Endodermal cell (in vitro differentiated cells): ENCODE measurements around the gene ODAD4. TPM values are rescaled to one million over a fixed set of nuclear protein-coding genes. Genes with fewer than 3 reads are reported as not detected.

Source experiments
- DNase-seq: peaks from one replicate; pipeline ENCODE4 v3.0.0-alpha.2; 2017
- H3K27ac ChIP-seq: 2 replicates; pipeline ENCODE4 v1.5.1; 2013; ENCODE audit warnings: mild to moderate bottlenecking, low read depth, low read length, moderate library complexity
- H3K27me3 ChIP-seq: 2 replicates; pipeline ENCODE4 v1.6.1; 2013; ENCODE audit warnings: mild to moderate bottlenecking, low read length, moderate library complexity; ENCODE audit not compliant: insufficient read depth, control insufficient read depth, poor library complexity, severe bottlenecking
- H3K36me3 ChIP-seq: 2 replicates; pipeline ENCODE4 v1.7.0; 2013; ENCODE audit warnings: mild to moderate bottlenecking, low read length, moderate library complexity; ENCODE audit not compliant: control insufficient read depth, insufficient read depth
- H3K4me1 ChIP-seq: one replicate; pipeline ENCODE4 v1.7.0; 2013; ENCODE audit warnings: low read length; ENCODE audit not compliant: control insufficient read depth, insufficient read depth
- H3K4me3 ChIP-seq: 2 replicates; pipeline ENCODE4 v1.5.1; 2013; ENCODE audit warnings: mild to moderate bottlenecking, low read length, moderate library complexity
- H3K9ac ChIP-seq: 2 replicates; pipeline ENCODE4 v1.6.1; 2013; ENCODE audit warnings: mild to moderate bottlenecking, low read length, moderate library complexity; ENCODE audit not compliant: poor library complexity, severe bottlenecking; ENCODE audit errors: extremely low read depth
- H3K9me3 ChIP-seq: 2 replicates; pipeline ENCODE4 v1.6.1; 2013; ENCODE audit warnings: mild to moderate bottlenecking, low read length, moderate library complexity; ENCODE audit not compliant: control insufficient read depth
- H3K27ac Mint-ChIP-seq: 2 replicates; pipeline ENCODE4 v1.8.0; 2020; ENCODE audit warnings: mixed read lengths
- H3K27me3 Mint-ChIP-seq: 2 replicates; pipeline ENCODE4 v1.8.0; 2021; ENCODE audit warnings: mild to moderate bottlenecking, mixed read lengths; ENCODE audit not compliant: insufficient read depth
- H3K36me3 Mint-ChIP-seq: 2 replicates; pipeline ENCODE4 v1.8.0; 2020; ENCODE audit warnings: low read depth, mixed read lengths
- H3K4me1 Mint-ChIP-seq: 2 replicates; pipeline ENCODE4 v1.8.0; 2020; ENCODE audit warnings: mixed read lengths
- H3K4me3 Mint-ChIP-seq: 2 replicates; pipeline ENCODE4 v1.8.0; 2020; ENCODE audit warnings: mild to moderate bottlenecking, moderate library complexity, mixed read lengths
- H3K9me3 Mint-ChIP-seq: 2 replicates; pipeline ENCODE4 v1.8.0; 2020; ENCODE audit warnings: mild to moderate bottlenecking, mixed read lengths
- WGBS, 2 experiments: methylation state at CpG; one replicate each; pipeline versions ENCODE4 v1.1.5 to v1.1.7; 2013; ENCODE audit warnings: missing lambda C conversion rate in 2 of 2, mixed read lengths in 1 of 2; ENCODE audit not compliant: insufficient coverage in 1 of 2, insufficient read length in 1 of 2; 5-methylcytosine and 5-hydroxymethylcytosine counted together
- long read RNA-seq, 4 experiments: library from polyadenylated mRNA in 2 of 4; library from RNA in 1 of 4; library from capped mRNA in 1 of 4; stranded (forward) in 3 of 4; unstranded in 1 of 4; transcript quantifications; one replicate each; pipeline ENCODE4 v2.0.0, GENCODE V29; 2020 to 2021; ENCODE audit warnings: inconsistent platforms in 1 of 4
- polyA plus RNA-seq, 2 experiments: library from polyadenylated mRNA; stranded (reverse); fragments of 50-300 nt; gene quantifications; one replicate each; pipeline ENCODE4 v1.2.3, GENCODE V29; 2013
- total RNA-seq, 2 donors: library from RNA; stranded (reverse); fragmentation: NEBNext Ultra II Directional in 1 of 2; extraction: Animal tissue kit (Norgen Biotek cat#: 25700) in 1 of 2; gene quantifications; 2 replicates in 1 of 2; 3 replicates in 1 of 2; pipeline ENCODE4 v1.2.1, GENCODE V29; 2021
- TF ChIP-seq, protein P1 (sequence below): fragments of 200-600 bp; sonication (generic); conservative IDR thresholded peaks from 2 replicates; pipeline ENCODE4 v1.5.0; 2021; ENCODE audit warnings: antibody characterized with exemption, mild to moderate bottlenecking

The ODAD4 gene, protein sequence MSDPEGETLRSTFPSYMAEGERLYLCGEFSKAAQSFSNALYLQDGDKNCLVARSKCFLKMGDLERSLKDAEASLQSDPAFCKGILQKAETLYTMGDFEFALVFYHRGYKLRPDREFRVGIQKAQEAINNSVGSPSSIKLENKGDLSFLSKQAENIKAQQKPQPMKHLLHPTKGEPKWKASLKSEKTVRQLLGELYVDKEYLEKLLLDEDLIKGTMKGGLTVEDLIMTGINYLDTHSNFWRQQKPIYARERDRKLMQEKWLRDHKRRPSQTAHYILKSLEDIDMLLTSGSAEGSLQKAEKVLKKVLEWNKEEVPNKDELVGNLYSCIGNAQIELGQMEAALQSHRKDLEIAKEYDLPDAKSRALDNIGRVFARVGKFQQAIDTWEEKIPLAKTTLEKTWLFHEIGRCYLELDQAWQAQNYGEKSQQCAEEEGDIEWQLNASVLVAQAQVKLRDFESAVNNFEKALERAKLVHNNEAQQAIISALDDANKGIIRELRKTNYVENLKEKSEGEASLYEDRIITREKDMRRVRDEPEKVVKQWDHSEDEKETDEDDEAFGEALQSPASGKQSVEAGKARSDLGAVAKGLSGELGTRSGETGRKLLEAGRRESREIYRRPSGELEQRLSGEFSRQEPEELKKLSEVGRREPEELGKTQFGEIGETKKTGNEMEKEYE
- 1 to 10 TPM; 3.9 to 4.7 TPM for total RNA-seq
- polyA plus RNA-seq (2013, experiment 1 of 2) = 4.5 TPM
- polyA plus RNA-seq (2013, experiment 2 of 2) = 4.1 TPM
- long read RNA-seq, experiment 1, partial matches to known transcripts = 0 of 1 reads
- long read RNA-seq, experiment 1, other reads (novel, unspliced or antisense) = 1 of 1 reads
- long read RNA-seq, experiment 2, partial matches to known transcripts = 0 of 7 reads
- long read RNA-seq, experiment 2, other reads (novel, unspliced or antisense) = 6 of 7 reads
- long read RNA-seq, experiment 3, transcript TTC25-201 (12 exons, 2,255 nt) = major isoform, 6 of 14 reads
- long read RNA-seq, experiment 3, partial matches to known transcripts = 2 of 14 reads
- long read RNA-seq, experiment 3, other reads (novel, unspliced or antisense) = 6 of 14 reads
- long read RNA-seq, experiment 4, partial matches to known transcripts = 3 of 5 reads
- long read RNA-seq, experiment 4, other reads (novel, unspliced or antisense) = 0 of 5 reads

DNA sequence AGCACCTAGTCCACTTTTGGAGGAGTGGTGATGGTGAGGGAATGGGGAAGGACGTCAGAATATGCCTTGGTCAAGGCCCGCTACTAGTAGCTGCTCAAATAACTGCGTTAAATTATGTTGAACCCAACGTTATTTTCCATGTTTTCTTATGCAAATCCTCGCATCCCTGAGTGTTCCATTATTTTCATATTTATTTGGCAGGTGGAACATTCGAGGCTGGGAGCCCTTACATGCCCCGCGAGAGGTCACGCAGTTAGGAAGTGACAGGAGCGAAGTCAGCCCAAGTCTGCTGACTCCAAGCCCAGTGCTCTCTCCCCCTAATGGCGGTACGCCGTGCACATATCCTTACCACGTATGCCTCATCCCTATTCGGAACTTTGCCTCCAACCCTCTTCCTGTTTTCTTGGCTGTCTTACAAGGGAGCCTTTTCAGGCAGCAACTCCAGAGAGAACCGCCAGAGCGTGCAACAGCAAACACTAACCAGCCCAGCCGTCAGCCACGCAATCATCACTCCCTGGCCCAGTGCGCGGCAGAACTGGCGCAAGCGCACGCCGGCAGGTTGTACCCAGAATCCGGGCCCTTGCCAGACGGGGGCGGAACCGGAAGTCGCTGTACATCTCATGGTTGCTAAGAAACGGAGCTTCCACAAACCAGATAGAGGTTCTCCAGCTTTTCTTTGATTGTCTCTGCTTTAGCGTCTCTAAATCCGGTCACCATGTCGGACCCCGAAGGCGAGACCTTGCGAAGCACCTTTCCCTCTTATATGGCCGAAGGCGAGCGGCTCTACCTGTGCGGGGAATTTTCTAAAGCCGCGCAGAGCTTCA lies at the start of gene ODAD4:
Gene ODAD4, plus strand, starts transcription at position 609 of the 824 bp plus-strand sequence. Its CDS starts 107 bp downstream, at position 716.
- no peaks in the 10 kb centered on the region for H3K27me3 Mint-ChIP-seq
- peak within 1 kb of the TSS; percentile 98 for H3K27ac Mint-ChIP-seq

DNA sequence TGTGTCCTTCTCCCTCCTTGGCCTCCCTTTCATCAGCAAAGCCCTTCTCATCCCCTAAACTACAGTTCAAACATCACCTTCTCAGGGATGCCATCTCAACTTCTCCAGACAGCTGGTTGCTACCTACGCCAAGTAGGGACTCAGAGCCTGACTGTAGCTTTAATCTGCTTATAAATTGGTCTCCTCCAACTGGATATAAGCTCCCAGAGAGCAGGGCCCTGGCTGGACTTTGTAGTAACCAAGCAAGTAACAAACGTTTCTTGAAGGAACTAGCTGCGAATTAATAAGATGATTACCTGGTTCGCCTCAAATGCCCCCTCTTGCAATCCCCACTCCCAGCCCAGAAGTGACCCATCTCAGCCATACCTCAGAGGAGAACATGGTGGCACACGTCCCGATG lies 47.7 kb upstream of the ODAD4 start:
- Mint-ChIP-seq H3K4me1 (no peaks in the 10 kb centered on the region), H3K36me3 (peaks cover 82% of the 10 kb centered on the region), H3K27ac (peak overlapping the region; percentile 6), H3K4me3 (no peak overlapping the region), H3K9me3 (no peaks in the 10 kb centered on the region), H3K27me3 (no peaks in the 10 kb centered on the region)
- peaks cover 88% of the 10 kb centered on the region for H3K36me3 ChIP-seq
- WGBS, 2 experiments = 91 to 93% methylated on average over 6 of the region's 6 CpGs
- H3K4me3 ChIP-seq = no peak overlapping the region
- no peak overlapping the region for H3K9ac ChIP-seq
- no peaks in the 10 kb centered on the region for H3K4me1 ChIP-seq
- H3K9me3 ChIP-seq = peaks cover 10% of the 10 kb centered on the region
- no peak for DNase-seq
- TF ChIP-seq, protein P1, sequence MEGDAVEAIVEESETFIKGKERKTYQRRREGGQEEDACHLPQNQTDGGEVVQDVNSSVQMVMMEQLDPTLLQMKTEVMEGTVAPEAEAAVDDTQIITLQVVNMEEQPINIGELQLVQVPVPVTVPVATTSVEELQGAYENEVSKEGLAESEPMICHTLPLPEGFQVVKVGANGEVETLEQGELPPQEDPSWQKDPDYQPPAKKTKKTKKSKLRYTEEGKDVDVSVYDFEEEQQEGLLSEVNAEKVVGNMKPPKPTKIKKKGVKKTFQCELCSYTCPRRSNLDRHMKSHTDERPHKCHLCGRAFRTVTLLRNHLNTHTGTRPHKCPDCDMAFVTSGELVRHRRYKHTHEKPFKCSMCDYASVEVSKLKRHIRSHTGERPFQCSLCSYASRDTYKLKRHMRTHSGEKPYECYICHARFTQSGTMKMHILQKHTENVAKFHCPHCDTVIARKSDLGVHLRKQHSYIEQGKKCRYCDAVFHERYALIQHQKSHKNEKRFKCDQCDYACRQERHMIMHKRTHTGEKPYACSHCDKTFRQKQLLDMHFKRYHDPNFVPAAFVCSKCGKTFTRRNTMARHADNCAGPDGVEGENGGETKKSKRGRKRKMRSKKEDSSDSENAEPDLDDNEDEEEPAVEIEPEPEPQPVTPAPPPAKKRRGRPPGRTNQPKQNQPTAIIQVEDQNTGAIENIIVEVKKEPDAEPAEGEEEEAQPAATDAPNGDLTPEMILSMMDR = no peak
- no peak overlapping the region for H3K27ac ChIP-seq
- H3K27me3 ChIP-seq = no peaks in the 10 kb centered on the region

More for the DNA sequence above, at the start of gene ODAD4:
- DNase-seq = peak; percentile 100
- Histone ChIP-seq H3K9ac (peak within 1 kb of the TSS; percentile 59), H3K36me3 (no peaks in the 10 kb centered on the region), H3K27ac (no peak within 1 kb of the TSS), H3K4me1 (no peaks in the 10 kb centered on the region), H3K27me3 (no peaks in the 10 kb centered on the region), H3K9me3 (no peaks in the 10 kb centered on the region), H3K4me3 (peak within 1 kb of the TSS; percentile 95)
- TF ChIP-seq, protein P1 = peak; percentile 69
- peaks cover 8% of the 10 kb centered on the region for H3K4me1 Mint-ChIP-seq
- H3K36me3 Mint-ChIP-seq = peaks cover under 1% of the 10 kb centered on the region
- H3K9me3 Mint-ChIP-seq = no peaks in the 10 kb centered on the region
- peak within 1 kb of the TSS; percentile 76 for H3K4me3 Mint-ChIP-seq
- 3 to 4% methylated on average over 25 to 43 of the region's 43 CpGs for WGBS, 2 experiments
